Left colon (tissue), 2 donors: Measurements from ENCODE around the gene GNRHR. TPM values are rescaled to one million over a fixed set of nuclear protein-coding genes. Genes with fewer than 3 reads are reported as not detected.
"Not testable (repeated sequence)": the region's sequence is repeated elsewhere in the genome, so short reads cannot be mapped to it uniquely, and the experiment has no call there.

Experiments used
- ATAC-seq: fragments of 200-7000 bp; cut with Tn5 transposase; one replicate; pipeline ENCODE4 v1.9.1; 2020; ENCODE audit warnings: mild to moderate bottlenecking, moderate library complexity
- DNase-seq, 2 donors: peaks; one replicate each; pipeline ENCODE4 v3.0.0-alpha.2; 2020
- intact Hi-C, 2 donors: fragments of 100-400 bp; cut with DNase I in 1 of 2; cut with micrococcal nuclease in 1 of 2; formaldehyde crosslinking; loops; one replicate each; pipeline versions ENCODE4 v1.11.2 to v1.14.0; 2022; cut with DNase I, micrococcal nuclease
- total RNA-seq, 2 donors: library from RNA; stranded (reverse); fragmentation: NEBNext Ultra II Directional; extraction: Animal tissue kit (Norgen Biotek cat#: 25700); gene quantifications; one replicate each; pipeline ENCODE4 v1.2.1, GENCODE V29; 2021
- donor health status: DM: no; HTN: no; CAD: no.
- donor health status: DM: yes; HTN: yes; CAD: no.

GNRHR gene
- total RNA-seq, 2 donors from 2014 or later = not detected

GRCh38 chr4:67706682-67707081 is 47.5 kb downstream of the GNRHR start:
- intact Hi-C loops, ATAC-seq: not testable (repeated sequence)

GRCh38 chr4:67704843-67705242 is 49.3 kb downstream of the GNRHR start:
- no peak for ATAC-seq
- DNase-seq = no peak
- intact Hi-C loops = no loop called here

More at GRCh38 chr4:67706682-67707081, 47.5 kb downstream of the GNRHR start:
- not testable (repeated sequence) for DNase-seq

GRCh38 chr4:67702166-67702565 is 52.0 kb downstream of the GNRHR start:
- DNase-seq = no peak
- ATAC-seq = no peak
- intact Hi-C loops = no loop called here

DNA sequence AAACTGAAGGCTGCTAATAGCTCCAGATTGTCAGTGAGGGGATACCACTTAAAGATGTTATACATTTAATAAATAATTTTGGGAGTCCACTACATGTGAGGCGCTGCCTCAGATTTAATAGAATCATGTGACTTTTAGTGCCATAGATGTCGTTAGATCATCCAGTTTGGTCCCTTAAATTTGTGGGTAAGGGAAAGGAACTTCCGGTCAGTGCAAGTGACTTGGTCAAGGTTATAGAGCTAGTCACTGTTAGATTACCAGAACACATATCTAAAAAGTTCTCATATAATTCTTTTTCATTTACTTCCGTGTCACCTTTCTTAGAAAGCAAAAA is 52.7 kb downstream of the GNRHR start:
- DNase-seq (no peak), ATAC-seq (peak; percentile 10)
- intact Hi-C loops = no loop called here

DNA sequence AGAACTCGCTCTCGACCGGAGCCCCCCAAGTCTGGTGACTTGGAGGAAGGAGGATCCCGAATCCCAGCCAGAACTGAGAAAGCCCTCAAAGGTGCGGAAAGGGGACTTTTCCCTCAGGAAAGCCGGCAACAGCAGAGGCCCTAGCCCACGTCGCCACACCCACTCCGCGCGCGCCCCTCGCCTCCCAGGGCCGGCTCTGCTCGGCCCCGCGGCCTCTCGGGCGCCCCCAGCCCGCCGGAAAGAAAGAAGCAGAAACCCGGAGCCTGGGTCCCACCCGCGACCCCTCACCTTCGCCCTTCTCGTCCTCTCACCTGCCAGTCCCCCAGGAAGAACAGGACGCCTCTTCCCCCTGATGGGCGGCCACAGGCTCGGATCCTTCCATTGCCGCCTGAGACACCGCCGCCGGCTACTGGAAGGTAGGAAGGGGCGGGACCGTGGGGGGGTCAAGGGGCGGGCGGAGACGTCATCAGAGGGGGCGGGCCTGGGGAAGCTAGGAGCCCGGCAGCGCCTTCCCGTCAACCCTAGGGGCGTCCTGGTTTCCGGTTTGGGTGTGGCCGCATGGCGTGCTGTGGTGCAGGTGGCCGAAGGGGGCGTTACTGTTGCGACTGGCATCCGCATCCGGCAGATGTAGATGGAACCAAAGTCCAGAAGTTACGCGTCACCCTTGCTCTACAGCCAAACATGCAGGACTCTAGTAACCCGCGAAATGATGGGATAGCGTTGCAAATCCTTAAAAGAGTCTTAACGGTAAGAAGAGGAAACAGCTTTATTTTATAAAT is 53.3 kb downstream of the GNRHR start, which contains the start of gene UBA6:
Gene UBA6, minus strand, starts transcription at position 418 of the 779 bp plus-strand sequence. Its CDS starts 36 bp downstream, at position 382.
- intact Hi-C loops = no loop called here
- DNase-seq (peak; percentile 98), ATAC-seq (peak; percentile 99)

DNA sequence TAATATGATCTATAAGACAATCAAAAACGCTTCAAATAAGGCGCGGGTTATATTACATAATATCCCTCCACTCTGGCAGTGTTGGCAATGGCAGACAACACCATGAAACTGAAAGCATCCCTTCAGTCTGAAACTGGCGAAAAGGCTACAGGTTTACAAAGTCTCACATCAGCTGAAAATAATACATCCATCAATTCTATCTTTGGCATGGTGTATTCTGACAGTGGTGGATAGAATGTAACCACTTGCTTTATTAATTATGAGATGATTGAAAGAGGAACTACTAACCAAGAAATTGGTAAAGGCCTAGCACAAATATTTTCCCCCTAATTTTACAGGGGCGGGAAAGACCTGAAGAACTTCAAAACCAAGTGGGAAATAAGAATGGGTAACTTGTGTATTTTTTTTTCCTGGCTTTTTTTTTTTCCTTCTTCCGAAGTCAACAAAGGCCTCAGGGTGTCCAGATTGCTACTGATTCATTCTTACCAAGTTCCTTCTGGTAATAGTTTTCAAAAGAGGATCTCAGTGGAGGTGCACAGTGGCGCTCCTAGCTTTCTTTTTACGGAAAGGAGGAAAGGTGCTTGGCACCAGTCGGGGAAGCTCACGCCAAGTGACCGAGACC is 54.0 kb downstream of the GNRHR start:
- intact Hi-C loops = no loop called here
- ATAC-seq (peak; percentile 13), DNase-seq (no peak)

DNA sequence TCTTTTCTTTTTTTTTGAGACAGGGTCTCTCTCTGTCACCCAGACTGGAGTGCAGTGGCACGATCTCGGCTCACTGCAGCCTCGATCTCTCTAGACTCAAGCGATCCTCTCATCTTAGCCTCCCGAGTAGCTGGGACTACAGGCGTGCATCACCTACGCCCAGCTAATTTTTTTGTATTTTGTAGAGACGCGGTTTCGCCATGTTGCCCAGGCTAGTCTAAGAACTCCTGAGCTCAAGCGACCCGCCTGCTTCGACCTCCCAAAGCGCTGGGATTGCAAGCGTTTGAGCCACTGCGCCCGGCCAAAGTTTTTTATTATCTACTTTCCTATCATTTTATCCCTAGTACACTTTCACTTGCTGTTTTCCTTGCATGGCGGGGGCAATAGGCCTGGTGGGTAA is 54.6 kb downstream of the GNRHR start:
- peak in 1 of 2 donors; percentile 11 for DNase-seq
- intact Hi-C loops = no loop called here
- no peak for ATAC-seq

DNA sequence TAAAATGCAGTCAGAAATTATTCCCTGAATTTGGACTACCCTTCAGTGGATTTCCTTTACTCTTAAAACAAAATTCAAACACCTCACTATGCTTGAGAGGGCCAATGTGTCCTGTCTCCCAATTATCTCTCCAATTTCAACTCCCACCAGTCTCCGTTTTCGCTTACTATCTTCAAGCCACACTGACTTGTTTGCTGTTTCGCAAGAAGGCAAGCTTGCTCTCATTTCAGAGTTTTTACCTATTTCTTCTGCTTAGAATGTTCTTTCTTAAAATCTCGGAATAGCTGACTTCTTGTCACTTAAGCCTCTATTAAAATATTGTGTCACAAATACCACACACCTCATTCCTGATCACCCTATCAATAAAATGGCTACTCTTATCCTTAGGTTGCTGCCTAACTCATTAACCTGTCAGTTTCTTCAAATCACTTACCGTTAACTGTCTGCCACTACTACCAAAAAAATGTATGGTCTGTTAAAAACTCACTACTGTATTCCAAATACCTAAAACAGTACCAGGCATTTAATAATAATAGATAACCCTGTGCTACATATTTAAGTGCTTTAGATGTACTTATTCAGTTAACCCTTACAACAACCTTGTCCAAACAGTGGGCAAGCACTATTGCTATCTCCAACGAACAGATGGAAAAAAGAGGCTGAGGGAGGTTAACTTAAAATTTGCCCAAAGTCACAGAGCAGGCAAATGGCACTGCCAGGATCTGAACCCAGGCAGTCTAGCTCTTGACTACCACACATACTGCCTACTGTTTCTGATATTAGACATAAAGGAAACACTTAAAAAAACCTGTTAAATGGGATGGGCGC is 56.1 kb downstream of the GNRHR start:
- ATAC-seq = no peak
- intact Hi-C loops = no loop called here
- DNase-seq = no peak

DNA sequence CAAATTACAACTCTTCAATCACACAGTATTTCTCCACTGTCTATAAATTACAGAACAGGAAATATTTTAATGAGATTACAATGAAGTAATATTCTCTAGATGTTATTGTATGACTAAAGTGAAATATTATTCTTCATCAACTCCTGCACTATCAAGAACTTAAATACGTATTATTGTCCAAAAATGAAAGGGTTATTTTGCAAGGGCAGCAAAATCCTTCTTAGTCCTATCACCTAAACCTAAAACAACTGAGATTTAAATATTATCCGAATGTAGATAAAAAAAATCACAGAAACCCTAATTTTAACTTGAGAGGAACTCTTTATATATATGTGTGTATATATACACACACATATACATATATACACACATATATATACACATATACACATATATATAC is 58.1 kb downstream of the GNRHR start:
- ATAC-seq (no peak), DNase-seq (no peak)
- intact Hi-C loops = no loop called here

DNA sequence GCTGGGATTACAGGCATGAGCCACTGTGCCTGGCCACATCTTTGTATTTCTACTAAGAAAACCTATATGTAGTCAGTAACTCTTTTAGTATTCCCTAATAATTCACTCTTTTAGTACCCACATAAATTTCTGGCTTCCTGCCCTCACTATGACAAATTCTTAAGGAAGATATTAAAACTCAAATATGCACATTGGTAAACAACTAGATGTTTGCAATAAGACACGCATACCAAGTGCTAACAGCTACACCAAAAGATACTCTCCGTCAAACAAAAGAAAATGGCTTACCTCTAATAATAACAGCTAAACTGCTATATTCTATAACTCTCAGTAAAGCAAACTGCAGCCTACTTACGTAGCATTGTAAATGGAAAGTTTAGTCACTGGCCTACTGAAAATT is 59.5 kb downstream of the GNRHR start:
- intact Hi-C loops = no loop called here
- ATAC-seq (no peak), DNase-seq (no peak)

DNA sequence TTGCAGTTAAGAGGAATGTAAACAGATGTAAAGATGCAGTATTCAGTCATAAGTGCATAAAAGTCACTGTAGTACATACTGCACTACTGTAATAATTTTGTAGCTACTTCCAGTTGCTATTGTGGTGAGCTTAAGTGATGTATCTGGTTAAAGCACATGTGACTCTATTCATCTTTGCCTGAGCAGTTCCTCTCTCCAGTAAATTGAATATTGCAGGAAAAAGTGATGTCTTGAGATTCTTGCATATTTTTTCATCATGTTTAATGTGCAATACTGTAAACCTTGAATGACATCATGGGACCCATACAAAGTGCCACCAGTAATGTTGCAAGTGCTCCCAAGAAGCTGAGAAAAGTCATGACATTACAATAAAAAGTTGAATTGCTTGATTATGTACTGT is 62.9 kb downstream of the GNRHR start:
- ATAC-seq (no peak), DNase-seq (no peak)
- intact Hi-C loops = no loop called here

Other genes with a start within 250 kb of the GNRHR start
- 10 to 100 TPM; 14.7 to 16.7 TPM for gene CENPC, start 208.9 kb downstream of the GNRHR start, total RNA-seq
- under 1 TPM; 0.24 to 0.84 TPM for gene STAP1, start 195.7 kb downstream of the GNRHR start, total RNA-seq
- gene UBA6, start 53.2 kb downstream of the GNRHR start, total RNA-seq = 10 to 100 TPM; 45.0 to 54.7 TPM
- not detected for gene TMPRSS11D, start 129.6 kb upstream of the GNRHR start, total RNA-seq
- gene TMPRSS11A, start 209.1 kb upstream of the GNRHR start, total RNA-seq = not detected